ENCODE data around the gene BRINP3. TPM values are rescaled to one million over a fixed set of nuclear protein-coding genes. Genes with fewer than 3 reads are reported as not detected.

Gene BRINP3
- total and polyA plus RNA-seq, 2 of the 13 experiments (the other 11 are each of a cell fraction or from before 2014, with no cell fraction given) = not detected

DNA sequence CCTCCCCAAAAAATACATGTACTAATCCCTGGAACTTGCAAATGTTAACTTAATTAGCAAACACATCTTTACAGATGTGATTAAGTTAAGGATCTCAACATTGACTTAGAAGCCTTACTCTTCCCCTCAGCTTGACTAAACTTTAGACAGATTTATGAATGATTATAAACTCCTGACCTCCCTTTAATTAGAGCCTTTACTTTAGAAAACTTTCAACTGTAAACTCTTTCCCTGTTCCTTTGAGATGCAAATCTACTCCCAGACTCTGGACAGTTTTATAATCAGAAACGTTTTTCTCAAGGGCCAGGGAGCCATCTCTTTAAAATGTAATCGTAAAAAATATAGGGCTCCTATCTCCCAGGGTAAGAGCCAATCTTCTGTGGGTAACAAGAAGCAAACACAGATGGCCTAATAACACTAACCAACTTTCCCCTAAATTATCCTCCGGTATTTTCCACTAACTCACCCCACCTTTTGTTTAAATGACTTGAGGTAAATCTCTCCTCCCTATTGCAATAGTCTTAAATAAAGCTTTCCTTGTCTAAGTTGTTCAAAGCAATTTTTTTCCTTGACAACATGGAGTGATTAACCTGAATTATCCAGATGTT, 284.1 kb downstream of the BRINP3 start:
- ATAC-seq = no peak
- no peaks in the 10 kb centered on the region for H4K20me1 ChIP-seq (ENCODE audit: insufficient read depth, low read length)
- H3K4me2 ChIP-seq (ENCODE audit: low read depth, low read length) = no peak overlapping the region
- no peaks in the 10 kb centered on the region for H3K36me3 ChIP-seq (replicated peaks in 1 of 2; ENCODE audit: control insufficient read depth in 1 of 2, insufficient read depth in 2 of 2, low read length in 2 of 2)
- peaks cover 3% of the 10 kb centered on the region; the same call in 1 of the 2 replicates for H3K9me3 ChIP-seq (ENCODE audit: low read length)
- DNase-seq (ENCODE audit: low spot score) = no peak
- in situ Hi-C loops (cut with HindIII; ENCODE audit: extremely low pct_ligation_motif_present, low pct_unique_long_range_greater_than_20kb) (no loop called here), intact Hi-C loops (cut with micrococcal nuclease; ENCODE audit: unreplicated experiment) (no loop called here)
- TF ChIP-seq, protein P1, sequence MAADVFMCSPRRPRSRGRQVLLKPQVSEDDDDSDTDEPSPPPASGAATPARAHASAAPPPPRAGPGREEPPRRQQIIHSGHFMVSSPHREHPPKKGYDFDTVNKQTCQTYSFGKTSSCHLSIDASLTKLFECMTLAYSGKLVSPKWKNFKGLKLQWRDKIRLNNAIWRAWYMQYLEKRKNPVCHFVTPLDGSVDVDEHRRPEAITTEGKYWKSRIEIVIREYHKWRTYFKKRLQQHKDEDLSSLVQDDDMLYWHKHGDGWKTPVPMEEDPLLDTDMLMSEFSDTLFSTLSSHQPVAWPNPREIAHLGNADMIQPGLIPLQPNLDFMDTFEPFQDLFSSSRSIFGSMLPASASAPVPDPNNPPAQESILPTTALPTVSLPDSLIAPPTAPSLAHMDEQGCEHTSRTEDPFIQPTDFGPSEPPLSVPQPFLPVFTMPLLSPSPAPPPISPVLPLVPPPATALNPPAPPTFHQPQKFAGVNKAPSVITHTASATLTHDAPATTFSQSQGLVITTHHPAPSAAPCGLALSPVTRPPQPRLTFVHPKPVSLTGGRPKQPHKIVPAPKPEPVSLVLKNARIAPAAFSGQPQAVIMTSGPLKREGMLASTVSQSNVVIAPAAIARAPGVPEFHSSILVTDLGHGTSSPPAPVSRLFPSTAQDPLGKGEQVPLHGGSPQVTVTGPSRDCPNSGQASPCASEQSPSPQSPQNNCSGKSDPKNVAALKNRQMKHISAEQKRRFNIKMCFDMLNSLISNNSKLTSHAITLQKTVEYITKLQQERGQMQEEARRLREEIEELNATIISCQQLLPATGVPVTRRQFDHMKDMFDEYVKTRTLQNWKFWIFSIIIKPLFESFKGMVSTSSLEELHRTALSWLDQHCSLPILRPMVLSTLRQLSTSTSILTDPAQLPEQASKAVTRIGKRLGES (CRISPR knock-in tag; IDR thresholded peaks at IDR 0.05; ENCODE audit: borderline replicate concordance) = no peak
- TF ChIP-seq ATF1 (CRISPR knock-in tag; IDR thresholded peaks at IDR 0.05) (no peak), SMYD3 (CRISPR knock-in tag; IDR thresholded peaks at IDR 0.05) (no peak), SOX13 (IDR thresholded peaks at IDR 0.05) (no peak), SOX13 (CRISPR knock-in tag; conservative IDR thresholded peaks at IDR 0.05 in 1 of 2, IDR thresholded peaks at IDR 0.05 in 1 of 2) (no peak)
- TF ChIP-seq, protein P2, sequence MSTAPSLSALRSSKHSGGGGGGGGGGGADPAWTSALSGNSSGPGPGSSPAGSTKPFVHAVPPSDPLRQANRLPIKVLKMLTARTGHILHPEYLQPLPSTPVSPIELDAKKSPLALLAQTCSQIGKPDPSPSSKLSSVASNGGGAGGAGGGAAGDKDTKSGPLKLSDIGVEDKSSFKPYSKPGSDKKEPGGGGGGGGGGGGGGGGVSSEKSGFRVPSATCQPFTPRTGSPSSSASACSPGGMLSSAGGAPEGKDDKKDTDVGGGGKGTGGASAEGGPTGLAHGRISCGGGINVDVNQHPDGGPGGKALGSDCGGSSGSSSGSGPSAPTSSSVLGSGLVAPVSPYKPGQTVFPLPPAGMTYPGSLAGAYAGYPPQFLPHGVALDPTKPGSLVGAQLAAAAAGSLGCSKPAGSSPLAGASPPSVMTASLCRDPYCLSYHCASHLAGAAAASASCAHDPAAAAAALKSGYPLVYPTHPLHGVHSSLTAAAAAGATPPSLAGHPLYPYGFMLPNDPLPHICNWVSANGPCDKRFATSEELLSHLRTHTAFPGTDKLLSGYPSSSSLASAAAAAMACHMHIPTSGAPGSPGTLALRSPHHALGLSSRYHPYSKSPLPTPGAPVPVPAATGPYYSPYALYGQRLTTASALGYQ (CRISPR knock-in tag; IDR thresholded peaks at IDR 0.05) = no peak
- TF ChIP-seq, protein P3, sequence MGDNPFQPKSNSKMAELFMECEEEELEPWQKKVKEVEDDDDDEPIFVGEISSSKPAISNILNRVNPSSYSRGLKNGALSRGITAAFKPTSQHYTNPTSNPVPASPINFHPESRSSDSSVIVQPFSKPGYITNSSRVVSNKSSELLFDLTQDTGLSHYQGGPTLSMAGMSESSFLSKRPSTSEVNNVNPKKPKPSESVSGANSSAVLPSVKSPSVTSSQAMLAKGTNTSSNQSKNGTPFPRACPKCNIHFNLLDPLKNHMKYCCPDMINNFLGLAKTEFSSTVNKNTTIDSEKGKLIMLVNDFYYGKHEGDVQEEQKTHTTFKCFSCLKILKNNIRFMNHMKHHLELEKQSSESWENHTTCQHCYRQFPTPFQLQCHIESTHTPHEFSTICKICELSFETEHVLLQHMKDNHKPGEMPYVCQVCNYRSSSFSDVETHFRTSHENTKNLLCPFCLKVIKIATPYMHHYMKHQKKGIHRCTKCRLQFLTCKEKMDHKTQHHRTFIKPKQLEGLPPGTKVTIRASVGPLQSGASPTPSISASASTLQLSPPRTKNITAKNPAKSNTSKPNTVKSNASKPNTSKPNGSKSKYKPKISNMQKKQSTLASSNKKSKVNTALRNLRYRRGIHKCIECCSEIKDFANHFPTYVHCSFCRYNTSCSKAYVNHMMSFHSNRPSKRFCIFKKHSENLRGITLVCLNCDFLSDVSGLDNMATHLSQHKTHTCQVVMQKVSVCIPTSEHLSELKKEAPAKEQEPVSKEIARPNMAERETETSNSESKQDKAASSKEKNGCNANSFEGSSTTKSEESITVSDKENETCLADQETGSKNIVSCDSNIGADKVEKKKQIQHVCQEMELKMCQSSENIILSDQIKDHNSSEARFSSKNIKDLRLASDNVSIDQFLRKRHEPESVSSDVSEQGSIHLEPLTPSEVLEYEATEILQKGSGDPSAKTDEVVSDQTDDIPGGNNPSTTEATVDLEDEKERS (CRISPR knock-in tag; IDR thresholded peaks at IDR 0.05) = no peak
- TF ChIP-seq, protein P4, sequence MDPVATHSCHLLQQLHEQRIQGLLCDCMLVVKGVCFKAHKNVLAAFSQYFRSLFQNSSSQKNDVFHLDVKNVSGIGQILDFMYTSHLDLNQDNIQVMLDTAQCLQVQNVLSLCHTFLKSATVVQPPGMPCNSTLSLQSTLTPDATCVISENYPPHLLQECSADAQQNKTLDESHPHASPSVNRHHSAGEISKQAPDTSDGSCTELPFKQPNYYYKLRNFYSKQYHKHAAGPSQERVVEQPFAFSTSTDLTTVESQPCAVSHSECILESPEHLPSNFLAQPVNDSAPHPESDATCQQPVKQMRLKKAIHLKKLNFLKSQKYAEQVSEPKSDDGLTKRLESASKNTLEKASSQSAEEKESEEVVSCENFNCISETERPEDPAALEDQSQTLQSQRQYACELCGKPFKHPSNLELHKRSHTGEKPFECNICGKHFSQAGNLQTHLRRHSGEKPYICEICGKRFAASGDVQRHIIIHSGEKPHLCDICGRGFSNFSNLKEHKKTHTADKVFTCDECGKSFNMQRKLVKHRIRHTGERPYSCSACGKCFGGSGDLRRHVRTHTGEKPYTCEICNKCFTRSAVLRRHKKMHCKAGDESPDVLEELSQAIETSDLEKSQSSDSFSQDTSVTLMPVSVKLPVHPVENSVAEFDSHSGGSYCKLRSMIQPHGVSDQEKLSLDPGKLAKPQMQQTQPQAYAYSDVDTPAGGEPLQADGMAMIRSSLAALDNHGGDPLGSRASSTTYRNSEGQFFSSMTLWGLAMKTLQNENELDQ (CRISPR knock-in tag; IDR thresholded peaks at IDR 0.05; ENCODE audit: borderline replicate concordance) = no peak
- H3K27me3 ChIP-seq (ENCODE audit: control insufficient read depth in 1 of 2, insufficient read depth in 2 of 2, low read length in 2 of 2) = no peaks in the 10 kb centered on the region; a peak in 1 of 5 replicates
- H2AFZ ChIP-seq (ENCODE audit: low read length) = no peak overlapping the region
- no peak for FAIRE-seq
- ChIA-PET POLR2A (no interaction called here), CTCF (ENCODE audit: low intra/inter-chr PET ratio, low total read pairs) (no interaction called here)
- H3K4me3 ChIP-seq (replicated peaks in 1 of 3; ENCODE audit: insufficient read depth in 1 of 3, low read depth in 2 of 3, low read length in 3 of 3) = no peak overlapping the region
- 1% methylated on average over 3 of the region's 3 CpGs for WGBS (ENCODE audit: low lambda C conversion rate)
- no peaks in the 10 kb centered on the region for H3K4me1 ChIP-seq (ENCODE audit: insufficient read depth, low read length)
- H3K79me2 ChIP-seq (ENCODE audit: insufficient read depth, low read length) = no peaks in the 10 kb centered on the region
- H3K27ac ChIP-seq (ENCODE audit: extremely low read length, insufficient read depth, low read length) = no peak overlapping the region
- no peak overlapping the region for H3K9ac ChIP-seq (ENCODE audit: insufficient read depth, low read depth, low read length)
- BruUV-seq (replicated peaks) = no TSS peak
